Activated CD4-positive, alpha-beta T cell treated with anti-CD3 and anti-CD28 coated beads, Interleukin-2, Interleukin-4, amounts not matched to agents 100 ng/mL and 50 ng/mL, durations not matched to agents 16 hours and 8 hours (primary cell): ENCODE measurements around the gene DOCK2.
"Not testable (repeated sequence)": the region's sequence is repeated elsewhere in the genome, so short reads cannot be mapped to it uniquely, and the experiment has no call there.

Experiments used
- DNase-seq: peaks from one replicate; pipeline ENCODE4 v3.0.0-alpha.2; 2020; ENCODE audit warnings: low spot score

Gene DOCK2

DNA sequence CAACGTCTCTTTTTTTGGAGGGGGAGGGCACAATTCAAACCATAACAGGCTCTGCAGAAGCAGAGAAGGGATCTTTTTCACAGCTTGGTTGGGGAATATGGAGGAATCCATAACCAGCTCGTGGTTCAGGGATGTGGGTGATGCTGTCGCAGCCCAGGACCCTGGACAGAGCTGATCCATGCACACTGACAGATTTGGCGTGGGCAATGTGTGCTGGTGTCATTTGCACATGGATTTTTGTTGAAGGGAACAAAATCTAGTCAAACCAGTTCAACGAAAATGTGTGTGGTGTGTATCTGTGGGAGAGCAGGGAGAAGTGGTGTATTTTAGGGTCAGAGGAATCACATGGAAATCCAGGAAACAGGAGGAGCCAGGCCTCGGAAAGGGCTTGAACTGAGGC, 4.2 kb downstream of the DOCK2 start:
- no peak for DNase-seq

GRCh38 chr5:169646856-169647255, 9.8 kb downstream of the DOCK2 start:
- DNase-seq, result peak; percentile 34

DNA sequence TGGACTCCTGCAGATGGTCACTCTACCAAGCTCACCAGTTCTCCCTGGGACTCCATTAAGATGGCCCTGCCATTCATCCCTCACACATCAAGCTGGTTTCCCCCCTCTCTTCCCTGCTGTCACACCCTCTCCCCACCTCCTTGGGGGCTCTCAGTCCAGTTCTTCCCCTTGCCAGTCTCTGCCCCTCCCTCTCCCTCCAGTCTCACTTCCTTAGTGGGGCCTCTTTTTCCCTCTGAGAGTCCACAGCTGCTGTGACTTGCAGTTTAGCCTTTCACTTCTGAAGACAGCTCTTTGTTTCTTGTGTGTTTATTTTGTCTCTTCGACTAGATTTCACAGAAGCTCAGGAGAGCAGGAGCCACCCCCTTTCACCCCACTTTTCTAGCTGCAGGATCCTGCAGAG, 10.5 kb downstream of the DOCK2 start:
- DNase-seq, result no peak

DNA sequence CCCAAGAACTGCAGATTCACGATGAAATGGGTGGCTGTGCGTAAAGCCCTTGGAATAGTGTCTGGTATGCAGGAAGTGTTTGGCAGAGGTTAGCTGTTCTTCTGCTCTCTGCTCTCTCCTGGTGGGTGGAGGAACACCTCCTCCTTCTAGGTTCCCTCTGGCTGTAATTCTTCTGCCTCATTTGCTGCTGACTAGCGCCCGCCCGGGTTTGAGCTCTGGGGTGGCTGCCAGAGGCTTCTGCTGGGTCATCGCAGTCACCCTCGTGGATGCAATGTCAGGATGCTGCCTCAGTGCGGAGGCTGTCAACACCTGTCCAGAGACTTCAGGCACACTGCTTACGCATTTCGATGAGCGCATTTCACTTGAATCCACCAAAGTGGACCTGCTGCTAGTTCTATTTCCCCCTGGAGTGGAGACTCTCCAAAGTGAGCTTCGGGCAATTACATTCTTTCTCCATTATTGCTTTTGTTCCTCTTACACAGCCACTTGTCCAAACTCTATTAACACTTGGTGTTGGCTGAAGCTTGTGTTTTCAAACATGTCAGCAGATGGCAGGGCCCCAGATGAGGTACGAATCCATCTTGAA, 11.7 kb downstream of the DOCK2 start:
- DNase-seq, result no peak

DNA sequence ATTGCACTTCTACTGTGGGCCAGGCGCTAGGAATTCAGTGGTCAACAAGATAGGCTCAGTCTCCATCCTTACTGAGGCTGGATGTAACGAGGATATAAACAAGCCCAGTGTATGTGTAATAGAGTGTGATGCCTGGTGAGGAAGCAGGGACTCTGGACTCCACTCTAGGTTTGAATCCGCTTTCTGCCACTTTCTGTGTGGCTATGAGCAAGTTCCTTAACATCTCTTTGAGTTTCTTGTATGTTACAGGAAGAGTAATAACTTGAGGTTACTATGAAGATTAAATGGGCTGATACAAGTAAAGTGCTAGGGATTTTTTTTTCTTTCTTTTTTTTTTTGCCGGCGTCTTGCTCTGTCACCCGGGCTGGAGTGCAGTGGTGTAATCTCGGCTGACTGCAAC, 12.4 kb downstream of the DOCK2 start:
- peak; percentile 84 for DNase-seq

GRCh38 chr5:169650701-169651331, 13.7 kb downstream of the DOCK2 start:
- peak; percentile 82 for DNase-seq

- no peak for DNase-seq
Observed at GRCh38 chr5:169651526-169651925, 14.5 kb downstream of the DOCK2 start.

- DNase-seq, result no peak
Observed at GRCh38 chr5:169652057-169652456, 15.0 kb downstream of the DOCK2 start.

GRCh38 chr5:169653091-169653490, 16.0 kb downstream of the DOCK2 start:
- DNase-seq, result no peak

DNA sequence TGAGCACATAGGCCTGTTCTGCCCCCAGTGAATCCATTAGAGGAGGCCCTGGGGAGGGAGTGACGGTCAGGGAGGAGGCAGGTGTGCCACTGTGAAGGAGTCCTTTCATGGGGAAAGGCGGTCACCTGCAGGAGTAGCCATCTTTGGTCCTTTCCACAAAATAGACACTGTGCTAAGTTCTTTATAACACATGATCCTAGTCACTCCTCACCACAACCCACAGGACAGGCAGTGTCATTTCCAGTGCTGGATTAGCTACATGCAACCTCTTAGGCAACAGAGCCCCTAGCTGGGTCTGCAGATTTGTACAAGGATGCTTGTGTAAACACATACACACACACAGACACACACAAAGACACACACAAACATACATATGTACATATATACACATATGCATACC, 18.3 kb downstream of the DOCK2 start:
- DNase-seq, result peak; percentile 54

- DNase-seq, result peak; percentile 92
Observed at GRCh38 chr5:169656125-169656901, 19.2 kb downstream of the DOCK2 start.

DNA sequence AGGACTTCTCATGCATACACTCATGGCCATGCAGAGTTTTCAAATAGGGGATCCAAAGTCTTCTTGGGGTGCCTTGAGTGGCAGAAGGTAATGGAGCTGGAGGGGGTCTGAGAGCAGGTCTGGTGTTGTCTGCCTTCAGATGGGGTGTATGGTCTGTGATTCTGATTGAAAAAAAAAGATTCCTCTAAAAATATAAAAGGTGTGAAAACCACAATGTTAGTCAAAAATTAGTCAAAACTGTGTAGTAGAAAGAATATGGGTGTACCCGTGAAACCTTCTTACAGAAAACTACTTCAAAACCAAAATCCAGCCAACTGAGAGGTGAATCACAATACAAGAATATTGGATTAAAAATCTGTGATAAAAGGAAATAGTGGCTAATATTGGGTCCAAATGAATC, 20.1 kb downstream of the DOCK2 start:
- DNase-seq, result peak; percentile 69

- not testable (repeated sequence) for DNase-seq
Observed at GRCh38 chr5:169662451-169662850, 25.4 kb downstream of the DOCK2 start.

DNA sequence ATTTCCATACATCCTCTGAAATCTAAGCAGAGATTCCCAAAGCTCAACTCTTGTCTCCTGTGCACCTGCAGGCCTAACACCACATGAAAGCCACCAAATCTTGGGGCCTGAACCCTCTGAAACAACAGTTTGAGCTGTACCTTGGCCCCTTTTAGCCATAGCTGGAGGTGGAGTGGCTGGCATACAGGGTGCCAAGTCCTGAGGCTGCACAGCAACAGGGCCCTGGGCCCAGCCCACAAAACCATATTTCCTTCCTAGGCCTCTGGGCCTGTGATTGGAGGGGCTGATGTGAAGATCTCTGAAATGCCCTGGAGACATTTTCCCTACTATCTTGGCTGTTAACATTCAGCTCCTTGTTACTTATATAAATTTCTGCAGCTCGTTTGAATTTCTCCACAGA, 26.5 kb downstream of the DOCK2 start:
- no peak for DNase-seq

GRCh38 chr5:169666365-169666764, 29.3 kb downstream of the DOCK2 start:
- no peak for DNase-seq

DNA sequence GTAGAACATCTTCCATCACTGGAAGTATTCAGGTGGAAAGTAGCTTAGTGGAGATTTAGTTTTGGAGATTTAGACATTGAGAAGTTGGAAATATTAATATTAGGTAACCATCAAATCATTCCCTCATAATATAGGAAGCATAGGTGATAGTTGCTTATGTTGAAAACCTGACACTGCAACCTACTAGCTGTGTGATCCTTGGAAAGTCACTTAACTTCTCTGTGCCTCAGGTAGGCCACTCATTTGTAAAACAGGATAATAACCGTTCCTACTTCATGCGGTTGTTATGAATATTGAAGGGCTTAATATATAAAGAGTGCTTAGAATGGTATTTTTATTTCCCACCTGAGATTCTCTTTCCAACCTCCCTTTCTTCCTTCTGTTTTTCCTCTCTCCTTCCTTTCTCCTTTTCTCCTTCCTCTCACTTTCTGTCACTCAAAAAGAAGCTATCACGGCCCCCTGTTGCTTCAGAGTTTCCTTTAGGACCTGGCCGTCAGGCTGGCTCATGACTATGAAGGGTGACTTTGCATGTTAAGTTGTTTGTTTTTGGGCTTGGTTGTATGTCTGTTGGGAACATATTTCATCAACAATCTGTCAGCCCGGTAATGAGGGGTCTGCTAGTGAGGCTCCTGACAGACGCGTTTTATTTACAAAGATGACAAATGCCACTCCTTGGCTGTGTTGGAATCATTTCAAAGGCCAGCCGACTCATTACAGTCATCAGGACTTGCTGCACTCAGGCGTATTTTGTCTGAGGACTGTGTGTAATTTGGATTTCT, 31.0 kb downstream of the DOCK2 start:
- DNase-seq, result no peak

- no peak for DNase-seq
Observed at GRCh38 chr5:169668732-169669131, 31.7 kb downstream of the DOCK2 start.

DNA sequence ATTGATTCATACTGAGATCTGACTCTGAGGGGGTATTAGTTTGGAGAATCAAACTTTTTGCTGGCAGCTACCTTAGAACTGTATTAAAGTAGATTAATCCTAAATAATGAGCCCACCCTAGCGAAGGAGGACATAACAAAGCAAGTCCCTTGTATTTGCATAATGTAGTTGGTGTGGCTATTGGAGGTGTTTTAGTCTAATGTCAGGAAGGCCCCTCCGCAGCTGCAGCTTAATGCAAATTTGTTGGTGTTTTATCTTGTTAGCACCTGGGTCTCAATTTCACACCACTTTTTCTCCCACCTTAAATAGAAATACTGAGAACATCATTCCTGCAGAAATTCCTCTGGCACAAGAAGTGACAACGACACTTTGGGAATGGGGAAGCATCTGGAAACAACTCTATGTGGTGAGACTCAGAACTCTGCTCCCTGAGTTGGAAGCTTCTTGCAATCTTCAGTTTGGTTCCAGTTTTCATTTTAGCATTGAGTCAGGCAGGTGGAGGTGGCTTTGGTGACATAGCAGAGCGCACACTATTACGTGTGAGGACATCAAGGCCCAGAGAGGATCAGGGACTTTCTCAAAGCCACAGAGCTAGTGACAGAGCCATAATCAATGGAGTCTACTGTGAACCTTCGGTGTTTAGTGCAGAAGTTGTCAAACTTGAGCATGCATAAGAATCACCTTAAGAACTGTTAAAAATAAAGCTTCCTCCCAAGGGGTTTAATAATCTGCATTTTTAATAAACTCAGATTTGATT, 33.9 kb downstream of the DOCK2 start:
- peak; percentile 38 for DNase-seq

GRCh38 chr5:169682026-169682425, 45.0 kb downstream of the DOCK2 start:
- no peak for DNase-seq

GRCh38 chr5:169686137-169686536, 49.1 kb downstream of the DOCK2 start:
- no peak for DNase-seq

DNA sequence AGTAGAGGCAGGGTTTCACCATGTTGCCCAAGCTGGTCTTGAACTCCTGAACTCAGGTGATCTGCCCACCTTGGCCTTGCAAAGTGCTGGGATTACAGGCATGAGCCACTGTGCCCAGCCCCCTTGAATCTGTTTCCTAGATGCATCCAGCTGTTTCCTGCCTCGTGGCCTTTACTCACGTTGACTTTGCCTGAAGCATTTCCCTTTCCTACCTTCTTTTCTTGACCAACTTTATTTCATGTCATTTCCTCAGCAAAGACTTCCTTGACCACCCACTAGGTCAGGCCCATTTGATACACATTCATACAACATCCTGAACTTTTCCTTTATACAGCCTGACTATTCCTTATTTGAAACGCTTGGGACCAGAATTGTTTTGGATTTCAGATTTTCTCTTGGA, 51.0 kb downstream of the DOCK2 start:
- DNase-seq, result no peak

- DNase-seq, result no peak
Observed at GRCh38 chr5:169691471-169691870, 54.4 kb downstream of the DOCK2 start.
